Mesothelial cell of epicardium (in vitro differentiated cells): ENCODE results near the gene RASGEF1C. TPM values are rescaled to one million over a fixed set of nuclear protein-coding genes. Genes with fewer than 3 reads are reported as not detected.

Experiments
- DNase-seq, 2 experiments: peaks; one replicate each; pipeline ENCODE4 v3.0.0; 2021; ENCODE audit warnings: low spot score in 2 of 2; ENCODE audit not compliant: unreplicated experiment in 2 of 2
- H3K27ac Mint-ChIP-seq: 2 replicates; pipeline ENCODE4 v1.8.0; 2021; ENCODE audit warnings: mixed read lengths
- H3K27me3 Mint-ChIP-seq: 2 replicates; pipeline ENCODE4 v1.8.0; 2021; ENCODE audit warnings: low read depth, mixed read lengths
- H3K36me3 Mint-ChIP-seq: 2 replicates; pipeline ENCODE4 v1.8.0; 2021; ENCODE audit warnings: mixed read lengths
- H3K4me1 Mint-ChIP-seq: 2 replicates; pipeline ENCODE4 v1.8.0; 2021; ENCODE audit warnings: mixed read lengths
- H3K4me3 Mint-ChIP-seq: 2 replicates; pipeline ENCODE4 v1.8.0; 2021; ENCODE audit warnings: mild to moderate bottlenecking, moderate library complexity, mixed read lengths
- H3K9me3 Mint-ChIP-seq: 2 replicates; pipeline ENCODE4 v1.8.0; 2021; ENCODE audit warnings: mixed read lengths
- total RNA-seq: library from RNA; stranded (reverse); gene quantifications from 3 replicates; pipeline ENCODE4 v1.2.1, GENCODE V29; 2021
- TF ChIP-seq, protein P1 (sequence below): fragments of 200-600 bp; sonication (generic); IDR thresholded peaks from one replicate; pipeline ENCODE4 v1.5.0; 2021; ENCODE audit warnings: antibody characterized with exemption; ENCODE audit not compliant: unreplicated experiment

RASGEF1C gene
- total RNA-seq, 1 donor from 2014 or later: 0.42 TPM

DNA sequence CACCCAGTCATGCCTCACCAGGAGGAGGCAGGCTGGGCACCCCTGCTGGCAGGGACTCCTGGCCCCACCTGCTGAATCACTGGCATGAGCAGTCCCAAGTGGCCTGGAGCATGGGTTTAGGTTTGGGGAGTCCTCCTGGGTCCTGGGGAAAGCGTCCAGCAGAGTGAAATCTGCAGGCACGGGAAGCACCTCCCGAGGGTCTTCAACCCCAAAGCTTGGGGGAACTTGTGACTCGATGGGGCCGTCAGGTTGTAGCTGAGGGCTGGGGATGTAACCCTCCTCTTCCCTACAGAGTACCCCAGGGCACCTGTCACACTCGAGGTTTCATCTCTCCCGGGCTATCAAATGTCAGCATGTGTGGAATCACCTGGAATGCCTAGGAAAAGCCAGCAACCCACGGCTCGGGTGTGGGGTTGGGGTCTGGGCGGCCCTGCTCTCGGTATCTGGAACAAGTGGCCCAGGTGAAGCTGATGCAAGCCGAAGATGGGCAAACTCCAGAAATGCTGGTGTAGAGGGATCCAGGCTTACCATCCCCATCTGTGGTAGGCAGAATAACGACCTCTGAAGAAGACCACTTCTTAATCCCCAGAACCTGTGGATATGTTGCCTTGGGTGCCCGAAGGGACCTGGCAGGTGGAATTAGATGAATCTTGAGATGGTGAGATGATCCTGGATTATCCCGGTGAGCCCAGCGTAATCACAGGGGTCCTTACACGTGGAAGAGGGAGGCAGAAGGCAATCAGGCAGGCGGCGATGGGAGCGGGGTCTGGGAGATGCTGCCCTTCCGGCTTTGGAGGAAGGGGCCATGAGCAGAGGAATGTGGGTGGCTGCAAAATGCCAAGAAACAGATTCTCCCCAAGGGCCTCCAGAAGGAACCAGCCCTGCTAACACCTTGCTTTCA lies 6.1 kb upstream of the RASGEF1C start:
- Mint-ChIP-seq H3K27me3 (peaks cover 12% of the 10 kb centered on the region), H3K36me3 (peaks cover 10% of the 10 kb centered on the region), H3K4me3 (no peak overlapping the region), H3K4me1 (no peaks in the 10 kb centered on the region), H3K9me3 (peaks cover 28% of the 10 kb centered on the region), H3K27ac (no peak overlapping the region)
- TF ChIP-seq, protein P1, sequence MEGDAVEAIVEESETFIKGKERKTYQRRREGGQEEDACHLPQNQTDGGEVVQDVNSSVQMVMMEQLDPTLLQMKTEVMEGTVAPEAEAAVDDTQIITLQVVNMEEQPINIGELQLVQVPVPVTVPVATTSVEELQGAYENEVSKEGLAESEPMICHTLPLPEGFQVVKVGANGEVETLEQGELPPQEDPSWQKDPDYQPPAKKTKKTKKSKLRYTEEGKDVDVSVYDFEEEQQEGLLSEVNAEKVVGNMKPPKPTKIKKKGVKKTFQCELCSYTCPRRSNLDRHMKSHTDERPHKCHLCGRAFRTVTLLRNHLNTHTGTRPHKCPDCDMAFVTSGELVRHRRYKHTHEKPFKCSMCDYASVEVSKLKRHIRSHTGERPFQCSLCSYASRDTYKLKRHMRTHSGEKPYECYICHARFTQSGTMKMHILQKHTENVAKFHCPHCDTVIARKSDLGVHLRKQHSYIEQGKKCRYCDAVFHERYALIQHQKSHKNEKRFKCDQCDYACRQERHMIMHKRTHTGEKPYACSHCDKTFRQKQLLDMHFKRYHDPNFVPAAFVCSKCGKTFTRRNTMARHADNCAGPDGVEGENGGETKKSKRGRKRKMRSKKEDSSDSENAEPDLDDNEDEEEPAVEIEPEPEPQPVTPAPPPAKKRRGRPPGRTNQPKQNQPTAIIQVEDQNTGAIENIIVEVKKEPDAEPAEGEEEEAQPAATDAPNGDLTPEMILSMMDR: no peak
- no peak for DNase-seq

DNA sequence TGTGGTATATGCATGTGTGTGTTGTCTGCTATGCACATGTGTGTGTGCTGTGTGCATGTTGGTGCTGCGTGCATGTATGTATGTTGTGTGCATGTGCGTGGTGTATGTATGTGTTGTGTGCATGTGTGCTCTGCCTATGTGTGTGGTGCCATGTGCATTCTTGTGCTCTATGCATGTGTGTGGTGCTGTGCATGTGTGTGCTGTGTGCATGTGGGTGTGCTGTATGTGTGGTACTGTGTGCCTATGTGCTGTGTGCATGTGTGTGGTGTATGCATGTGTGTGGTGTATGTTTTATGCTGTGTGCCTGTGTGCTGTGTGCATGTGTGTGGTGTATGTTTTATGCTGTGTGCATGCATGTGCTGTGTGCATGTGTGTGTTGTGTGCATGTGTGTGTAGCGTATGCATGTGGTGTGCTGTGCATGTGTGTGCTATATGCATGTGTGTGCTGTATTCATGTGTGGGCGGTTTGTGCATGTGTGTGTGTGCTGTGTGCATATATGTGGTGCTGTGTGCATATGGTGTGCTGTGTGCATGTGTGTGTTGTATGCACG lies 4.7 kb upstream of the RASGEF1C start:
- TF ChIP-seq, protein P1: no peak
- H3K27ac Mint-ChIP-seq: no peak overlapping the region

DNA sequence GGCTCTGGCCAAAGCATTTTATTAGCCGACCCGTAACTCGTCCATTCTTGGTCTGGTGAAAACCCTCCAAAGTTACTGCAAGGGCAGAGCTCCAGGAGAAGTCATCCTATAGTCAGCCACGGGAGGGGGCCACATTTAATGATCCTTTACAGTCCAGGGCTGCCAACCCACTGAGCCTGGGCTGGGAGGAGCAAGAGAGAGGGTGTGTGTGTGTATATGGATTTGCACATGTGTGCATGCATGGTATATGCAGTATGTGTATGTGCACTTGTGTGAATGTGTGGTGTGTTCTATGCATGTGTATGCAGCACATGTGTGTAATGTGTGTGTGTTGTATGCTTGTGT lies 4.2 kb upstream of the RASGEF1C start:
- no peak overlapping the region for H3K4me3 Mint-ChIP-seq
- peaks cover 4% of the 10 kb centered on the region for H3K36me3 Mint-ChIP-seq
- TF ChIP-seq, protein P1: no peak
- H3K27me3 Mint-ChIP-seq: peaks cover 20% of the 10 kb centered on the region
- peaks cover 9% of the 10 kb centered on the region for H3K9me3 Mint-ChIP-seq
- H3K27ac Mint-ChIP-seq: no peak overlapping the region
- H3K4me1 Mint-ChIP-seq: peaks cover 3% of the 10 kb centered on the region
- DNase-seq: no peak

More for the DNA sequence above, 4.7 kb upstream of the RASGEF1C start:
- Mint-ChIP-seq H3K4me3 (no peak overlapping the region), H3K27me3 (peaks cover 17% of the 10 kb centered on the region), H3K36me3 (peaks cover 4% of the 10 kb centered on the region), H3K4me1 (no peaks in the 10 kb centered on the region), H3K9me3 (peaks cover 14% of the 10 kb centered on the region)
- no peak for DNase-seq

DNA sequence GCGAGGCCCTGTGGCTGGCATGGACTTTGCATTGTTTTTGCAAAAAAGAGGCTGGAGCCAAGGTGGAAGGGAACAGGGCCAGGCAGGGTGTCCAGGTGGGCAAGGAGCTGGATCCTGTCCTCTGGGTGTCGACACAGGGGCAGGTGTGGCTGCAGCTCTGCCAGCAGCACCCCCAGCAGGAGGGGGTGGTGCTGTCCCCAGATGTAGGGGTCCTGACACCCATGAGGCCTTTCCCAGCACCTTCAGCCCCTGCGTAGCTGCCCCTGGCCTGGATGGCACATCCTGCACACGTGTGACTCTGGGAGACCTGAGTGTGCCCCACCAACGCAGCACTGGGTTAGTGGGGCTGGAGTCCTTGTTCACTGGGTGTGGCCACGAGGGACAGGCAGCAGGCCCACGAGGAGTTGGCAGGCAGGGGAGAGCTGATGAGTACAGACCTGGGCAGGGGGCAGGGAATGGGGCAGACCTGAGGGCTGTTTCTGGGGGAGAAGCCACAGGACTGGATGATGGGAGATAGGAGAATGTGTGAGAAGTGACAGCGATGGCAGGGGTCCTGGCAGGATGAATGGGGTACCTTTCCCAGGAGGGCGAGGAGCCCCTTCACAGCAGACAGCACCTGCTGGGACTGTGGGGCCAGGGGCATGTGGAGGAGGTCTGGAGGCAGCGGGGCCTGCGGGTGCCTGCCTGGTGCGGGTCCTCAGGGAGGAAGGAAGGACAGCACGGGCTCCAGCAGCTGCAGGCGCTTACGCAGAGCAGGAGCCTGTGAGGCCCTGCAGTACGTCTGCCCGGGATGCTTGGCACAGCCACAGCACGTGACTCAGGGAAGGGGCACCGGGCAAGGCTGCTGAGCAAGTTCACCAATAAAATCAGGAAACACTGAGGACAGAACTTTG lies 3.6 kb upstream of the RASGEF1C start:
- Mint-ChIP-seq H3K4me3 (no peak overlapping the region), H3K36me3 (no peaks in the 10 kb centered on the region), H3K4me1 (peaks cover 6% of the 10 kb centered on the region), H3K27me3 (peaks cover 26% of the 10 kb centered on the region), H3K27ac (no peak overlapping the region), H3K9me3 (peaks cover 5% of the 10 kb centered on the region)
- no peak for DNase-seq
- TF ChIP-seq, protein P1: no peak

DNA sequence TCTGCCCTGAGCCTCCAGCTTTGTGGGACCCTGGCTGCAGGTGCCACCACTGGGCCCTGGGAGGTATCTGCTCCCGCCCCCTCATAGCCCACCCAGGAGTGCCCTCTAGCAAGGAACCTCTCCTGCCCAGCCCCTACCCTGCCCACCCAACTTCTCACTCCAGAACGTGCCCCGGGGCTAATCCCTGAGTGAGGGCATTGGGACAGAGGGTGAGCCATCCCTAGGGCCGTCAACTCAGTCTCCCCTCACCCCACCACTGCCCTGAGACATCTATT lies 2.7 kb upstream of the RASGEF1C start:
- H3K4me3 Mint-ChIP-seq: no peak overlapping the region
- no peaks in the 10 kb centered on the region for H3K36me3 Mint-ChIP-seq
- peaks cover 6% of the 10 kb centered on the region for H3K4me1 Mint-ChIP-seq
- no peak overlapping the region for H3K27ac Mint-ChIP-seq
- peaks cover 31% of the 10 kb centered on the region for H3K27me3 Mint-ChIP-seq
- TF ChIP-seq, protein P1: no peak
- peaks cover 5% of the 10 kb centered on the region for H3K9me3 Mint-ChIP-seq
- DNase-seq: no peak
